GM18499 (cell line): Measurements from ENCODE around the gene VIPR2.

Experiments
- ATAC-seq: cut with Tn5 transposase; IDR thresholded peaks from one replicate; pipeline ENCODE4 v1.9.1; 2021; ENCODE audit warnings: moderate number of reproducible peaks; ENCODE audit not compliant: insufficient read depth, unreplicated experiment

Gene VIPR2

GRCh38 chr7:159075563-159076238, 69.0 kb downstream of the VIPR2 start:
- no peak for ATAC-seq

DNA sequence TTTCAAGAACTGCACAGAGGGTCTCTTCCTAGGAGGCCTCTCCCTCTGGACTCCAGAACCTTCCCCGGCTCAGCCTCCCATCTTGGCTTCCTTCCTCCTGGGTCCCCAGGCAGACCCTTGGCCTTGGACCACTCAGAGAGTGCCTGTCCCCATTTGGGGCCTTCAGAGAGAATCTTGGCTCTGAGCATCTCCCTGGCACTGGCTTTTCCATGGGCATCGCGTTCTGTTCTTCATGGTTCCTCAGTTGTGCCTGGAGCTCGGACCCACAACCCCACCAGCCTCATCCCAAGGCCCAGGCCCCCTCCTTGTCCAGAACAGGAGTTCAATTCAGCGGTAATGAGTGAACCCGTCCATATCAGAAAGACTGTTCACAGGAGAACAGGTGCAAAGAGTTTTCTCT, 73.4 kb downstream of the VIPR2 start:
- ATAC-seq: no peak

GRCh38 chr7:159070431-159071148, 74.1 kb downstream of the VIPR2 start:
- no peak for ATAC-seq

GRCh38 chr7:159068893-159069448, 75.7 kb downstream of the VIPR2 start:
- ATAC-seq: no peak

- no peak for ATAC-seq
Observed at GRCh38 chr7:159068488-159068811, 76.2 kb downstream of the VIPR2 start.

- ATAC-seq: no peak
Observed at GRCh38 chr7:159067576-159068487, 76.8 kb downstream of the VIPR2 start.

DNA sequence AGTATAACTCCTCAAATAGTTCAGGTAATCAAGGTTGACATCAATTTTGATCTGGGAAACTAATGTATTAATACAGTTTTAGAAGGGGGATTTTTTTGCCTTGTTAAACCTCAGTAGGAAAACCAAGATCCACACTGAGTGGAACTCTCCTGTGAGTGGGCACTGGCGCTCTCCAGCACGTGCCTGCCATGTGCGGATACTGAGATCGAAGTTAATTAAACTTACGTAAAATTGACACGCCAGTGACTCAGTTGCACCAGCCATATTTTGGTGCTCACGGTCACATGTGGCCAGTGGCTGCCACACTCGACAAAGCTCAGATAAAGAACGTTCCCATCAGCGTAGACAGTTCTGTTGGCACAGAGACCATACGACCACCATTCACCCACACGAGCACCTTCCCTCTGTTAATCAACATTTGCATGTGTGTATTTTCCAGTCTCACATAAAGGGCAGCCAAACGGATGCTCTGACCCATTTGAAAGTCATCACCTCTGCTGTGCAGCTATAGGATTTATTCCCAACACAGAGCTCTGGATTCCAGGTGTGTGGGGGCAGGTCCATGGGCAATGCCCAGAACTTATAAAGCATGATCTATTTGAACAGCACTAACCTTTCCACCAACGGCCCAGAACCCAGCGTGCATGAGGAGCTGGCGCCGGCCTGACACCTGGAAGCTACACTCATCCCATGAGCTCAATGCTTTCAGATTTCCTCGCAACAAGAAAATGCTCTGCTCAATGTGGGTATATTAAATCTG, 77.7 kb downstream of the VIPR2 start:
- ATAC-seq: no peak

- ATAC-seq: no peak
Observed at GRCh38 chr7:159065852-159066480, 78.7 kb downstream of the VIPR2 start.

GRCh38 chr7:159064816-159065510, 79.7 kb downstream of the VIPR2 start:
- no peak for ATAC-seq

DNA sequence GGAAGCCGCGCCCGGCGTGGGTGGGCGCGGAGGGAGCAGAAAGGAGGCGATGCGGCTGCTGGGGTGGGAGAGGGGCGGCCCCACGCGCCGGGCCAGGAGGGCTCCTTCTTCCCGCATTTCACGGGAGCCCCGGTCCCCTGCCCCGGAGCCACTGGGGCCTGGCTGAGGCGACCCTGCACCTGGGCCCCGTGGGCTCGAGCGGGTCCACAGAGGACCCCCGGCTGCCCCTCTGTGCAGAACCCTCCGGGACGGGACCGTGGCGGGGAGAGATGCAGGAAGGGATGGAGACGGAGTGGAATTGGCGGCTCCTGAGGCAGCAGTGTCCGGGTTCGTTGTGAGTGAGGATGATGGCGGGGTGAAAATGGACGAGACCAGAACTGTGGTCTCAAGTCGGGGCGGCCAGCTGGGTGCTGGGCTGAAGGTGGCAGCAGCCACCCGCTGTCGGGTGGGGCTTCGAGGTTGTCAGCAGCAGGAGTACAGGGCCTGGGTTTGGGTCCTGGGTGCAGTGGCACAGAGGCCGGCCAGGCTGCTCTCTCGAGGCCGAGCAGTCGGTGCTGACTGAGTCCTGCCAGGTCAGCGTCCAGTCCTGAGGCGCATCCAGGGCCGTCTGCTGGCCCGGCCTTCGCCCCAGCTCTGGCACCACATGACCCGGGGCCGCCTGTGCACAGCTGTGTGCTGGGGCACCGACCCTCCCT, 80.4 kb downstream of the VIPR2 start:
- no peak for ATAC-seq

- ATAC-seq: no peak
Observed at GRCh38 chr7:159063046-159063840, 81.4 kb downstream of the VIPR2 start.

- ATAC-seq: no peak
Observed at GRCh38 chr7:159062569-159062968, 82.1 kb downstream of the VIPR2 start.

GRCh38 chr7:159061674-159062212, 82.9 kb downstream of the VIPR2 start:
- no peak for ATAC-seq

DNA sequence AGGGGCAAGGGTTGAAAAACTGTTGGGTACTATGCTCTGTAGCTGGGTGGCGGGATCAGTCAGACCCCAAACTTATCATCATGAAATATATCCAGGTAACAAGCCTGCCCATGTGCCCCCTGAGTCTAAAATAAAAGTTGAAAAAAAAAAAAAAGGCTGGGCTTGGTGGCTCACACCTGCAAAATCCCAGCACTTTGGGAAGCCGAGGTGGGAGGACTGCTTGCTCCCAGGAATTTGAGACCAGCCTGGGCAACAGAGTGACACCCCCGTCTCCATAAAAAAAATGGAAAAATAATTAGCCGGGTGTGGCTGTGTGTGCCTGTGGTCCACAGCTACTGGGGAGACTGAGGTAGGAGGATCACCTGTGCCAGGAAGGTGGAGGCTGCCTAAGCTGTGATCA, 83.5 kb downstream of the VIPR2 start:
- ATAC-seq: no peak

DNA sequence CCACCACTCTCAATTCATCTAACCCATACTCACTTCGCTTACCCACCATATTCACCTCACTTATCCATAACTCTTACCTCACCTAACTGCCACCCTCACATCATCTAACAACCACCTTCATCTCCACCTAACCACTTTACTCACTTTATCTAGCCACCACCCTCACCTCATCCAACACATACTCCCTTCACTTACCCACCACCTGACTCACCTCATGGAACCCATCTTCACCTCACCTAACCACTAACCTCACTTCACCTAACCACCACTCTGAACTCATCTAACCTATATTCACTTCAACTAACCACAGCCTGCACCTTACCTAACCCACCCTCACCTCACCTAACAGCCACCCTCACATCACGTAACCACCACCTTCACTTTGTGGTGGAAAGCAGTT, 84.2 kb downstream of the VIPR2 start:
- no peak for ATAC-seq

GRCh38 chr7:159059629-159060028, 85.0 kb downstream of the VIPR2 start:
- no peak for ATAC-seq

DNA sequence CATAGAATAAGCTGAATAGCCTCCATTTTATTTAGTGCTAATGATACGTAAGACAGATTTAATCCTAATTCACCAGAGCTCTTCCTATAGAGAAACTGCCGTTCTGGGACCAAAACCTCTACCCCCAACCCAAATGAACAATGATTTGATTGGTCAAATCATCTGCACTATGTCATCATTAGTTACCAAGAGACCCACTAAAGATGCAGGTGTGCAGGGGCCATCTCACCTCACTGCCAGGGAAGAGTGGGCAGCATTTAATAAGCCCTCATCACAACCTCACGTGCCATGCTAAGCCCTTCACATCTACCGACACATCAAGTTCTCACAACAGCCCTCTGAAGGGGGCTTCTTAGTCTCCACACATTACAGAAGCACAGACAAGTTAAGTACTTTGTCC, 87.0 kb downstream of the VIPR2 start:
- no peak for ATAC-seq
